Stomach (tissue), 9 donors: ENCODE measurements around the gene OBP2B. TPM values are rescaled to one million over a fixed set of nuclear protein-coding genes. Genes with fewer than 3 reads are reported as not detected.
"Not testable (repeated sequence)": the region's sequence is repeated elsewhere in the genome, so short reads cannot be mapped to it uniquely, and the experiment has no call there.

Source experiments
- DNase-seq, 2 donors: peaks; one replicate each; pipeline versions ENCODE4 v3.0.0 to v3.0.0-alpha.2; 2013 to 2019
- H3K27ac ChIP-seq, 5 donors: fragments of 200-600 bp in 4 of 5; sonication (generic) in 4 of 5; one replicate each; pipeline ENCODE4 v1.5.1; 2013 to 2019; ENCODE audit warnings: mild to moderate bottlenecking in 1 of 5, moderate library complexity in 1 of 5
- H3K27me3 ChIP-seq, 3 donors: fragments of 200-600 bp; sonication (generic); one replicate each; pipeline ENCODE4 v1.5.1; 2017 to 2019; ENCODE audit warnings: mixed run types in 1 of 3
- H3K36me3 ChIP-seq, 4 donors: fragments of 200-600 bp; sonication (generic); 1 replicate in 3 of 4; 2 replicates in 1 of 4; pipeline ENCODE4 v1.5.1; 2016 to 2019
- H3K4me1 ChIP-seq, 4 donors: fragments of 200-600 bp; sonication (generic); one replicate each; pipeline ENCODE4 v1.5.1; 2016 to 2019
- H3K4me3 ChIP-seq, 4 donors: fragments of 200-600 bp; sonication (generic) in 3 of 4; one replicate each; pipeline ENCODE4 v1.5.1; 2016 to 2019; ENCODE audit warnings: mild to moderate bottlenecking in 1 of 4
- H3K9me3 ChIP-seq, 4 donors: fragments of 200-600 bp; sonication (generic); one replicate each; pipeline ENCODE4 v1.5.1; 2016 to 2019
- CTCF ChIP-seq, 7 experiments: fragments of 450-650 bp in 4 of 7; fragments of 200-600 bp in 3 of 7; sonication (generic) in 3 of 7; IDR thresholded peaks; one replicate each; pipeline ENCODE4 v1.5.1; 2016 to 2019; ENCODE audit warnings: antibody characterized with exemption in 7 of 7, control low read depth in 2 of 7, mild to moderate bottlenecking in 1 of 7
- EP300 ChIP-seq: sonication (generic); formaldehyde crosslinking; IDR thresholded peaks from one replicate; pipeline ENCODE4 v1.6.1; 2017; ENCODE audit warnings: antibody characterized with exemption
- POLR2A ChIP-seq, 4 donors: fragments of 450-650 bp; IDR thresholded peaks; one replicate each; pipeline ENCODE4 v1.6.1; 2016; ENCODE audit warnings: antibody characterized with exemption in 4 of 4, control low read depth in 2 of 4, mild to moderate bottlenecking in 1 of 4, moderate library complexity in 1 of 4
- POLR2AphosphoS5 ChIP-seq, 3 donors: sonication (generic); formaldehyde crosslinking; IDR thresholded peaks; one replicate each; pipeline ENCODE4 v1.6.1; 2016; ENCODE audit warnings: antibody characterized with exemption in 3 of 3
- WGBS, 5 donors: extraction: QIAGEN DNeasy Blood & Tissue Kit in 3 of 5; methylation state at CpG; one replicate each; pipeline versions ENCODE4 v1.1.5 to v1.1.7; 2013 to 2018; 5-methylcytosine and 5-hydroxymethylcytosine counted together
- intact Hi-C: fragments of 100-400 bp; cut with DNase I; formaldehyde crosslinking; loops from one replicate; pipeline ENCODE4 v1.15.1; 2023; ENCODE audit warnings: low total_unique reads
- polyA plus RNA-seq, 3 donors: library from polyadenylated mRNA; stranded (reverse); fragments of 200-250 nt; gene quantifications; one replicate each; pipeline ENCODE4 v1.2.3, GENCODE V29; 2013
- total RNA-seq, 5 donors: library from RNA; depleted of rRNA; stranded (reverse); fragments of >200 nt; gene quantifications; one replicate each; pipeline versions ENCODE4 v1.1.0 to v1.2.3, GENCODE V29; 2014 to 2016
- donor health status: healthy with polysubstance abuse.
- donor health status: Bipolar disorder and iron deficiency.
- donor health status: healthy.

The OBP2B gene
- total and polyA plus RNA-seq, 8 donors: not detected

GRCh38 chr9:133221177-133221809 lies 12.2 kb upstream of the OBP2B start:
- Histone ChIP-seq H3K27ac (no peak overlapping the region), H3K36me3 (no peaks in the 10 kb centered on the region), H3K4me1 (no peaks in the 10 kb centered on the region), H3K9me3 (no peaks in the 10 kb centered on the region), H3K27me3 (peaks cover 0 to 56% (median 0%) of the 10 kb centered on the region in 3 donors), H3K4me3 (no peak overlapping the region)
- 70 to 82% (median 75%) methylated on average over 12 of the region's 12 CpGs for WGBS, 5 donors
- intact Hi-C loops: no loop called here
- DNase-seq: no peak
- TF ChIP-seq POLR2A (IDR thresholded peaks at IDR 0.05) (no peak), POLR2AphosphoS5 (IDR thresholded peaks at IDR 0.05) (no peak), CTCF (IDR thresholded peaks at IDR 0.05) (no peak), EP300 (no peak)

GRCh38 chr9:133218049-133218975 lies 9.3 kb upstream of the OBP2B start:
- peak in 1 of 2 donors; percentile 20 for DNase-seq
- intact Hi-C loops, H3K36me3 ChIP-seq, H3K4me1 ChIP-seq, H3K27ac ChIP-seq, H3K9me3 ChIP-seq, H3K4me3 ChIP-seq: not testable (repeated sequence)
- H3K27me3 ChIP-seq: peaks cover 0 to 31% (median 0%) of the 10 kb centered on the region in 3 donors
- 74 to 83% (median 79%) methylated on average over 18 to 19 of the region's 19 CpGs for WGBS, 5 donors

- H3K4me3 ChIP-seq, intact Hi-C loops: not testable (repeated sequence)
These were observed 8.4 kb upstream of the OBP2B start for GRCh38 chr9:133217333-133217988.

GRCh38 chr9:133214276-133214675 lies 5.2 kb upstream of the OBP2B start:
- H3K4me1 ChIP-seq, H3K4me3 ChIP-seq, intact Hi-C loops, H3K9me3 ChIP-seq, H3K27ac ChIP-seq, H3K36me3 ChIP-seq, DNase-seq: not testable (repeated sequence)
- peaks cover 0 to 47% (median 4%) of the 10 kb centered on the region in 3 donors for H3K27me3 ChIP-seq
- WGBS, 5 donors: 26 to 50% (median 42%) methylated on average over 4 of the region's 4 CpGs

More at GRCh38 chr9:133217333-133217988, 8.4 kb upstream of the OBP2B start:
- H3K4me1 ChIP-seq, H3K9me3 ChIP-seq, H3K36me3 ChIP-seq, H3K27ac ChIP-seq: not testable (repeated sequence)
- 58 to 67% (median 61%) methylated on average over 11 to 12 of the region's 12 CpGs for WGBS, 5 donors
- H3K27me3 ChIP-seq: peaks cover 0 to 31% (median 0%) of the 10 kb centered on the region in 3 donors
- peak in 1 of 2 donors; percentile 20 for DNase-seq

GRCh38 chr9:133210609-133211008 lies 1.6 kb upstream of the OBP2B start:
- peak in 1 of 2 donors; percentile 9 for DNase-seq
- Histone ChIP-seq H3K4me1 (no peaks in the 10 kb centered on the region), H3K27ac (no peak overlapping the region), H3K27me3 (peaks cover 0 to 56% (median 4%) of the 10 kb centered on the region in 3 donors), H3K9me3 (peaks cover 0 to 9% (median 0%) of the 10 kb centered on the region in 4 donors), H3K36me3 (no peaks in the 10 kb centered on the region), H3K4me3 (no peak overlapping the region)
- no peak for TF ChIP-seq EP300
- TF ChIP-seq POLR2AphosphoS5 (IDR thresholded peaks at IDR 0.05): no peak
- no peak for TF ChIP-seq CTCF (IDR thresholded peaks at IDR 0.05)
- no peak for TF ChIP-seq POLR2A (IDR thresholded peaks at IDR 0.05)
- intact Hi-C loops: no loop called here
- WGBS, 5 donors: 83 to 93% (median 89%) methylated on average over 7 of the region's 7 CpGs
